GM18517 (cell line): Measurements from ENCODE around the gene NKD1.

ENCODE experiments used
- ATAC-seq: cut with Tn5 transposase; IDR thresholded peaks from one replicate; pipeline ENCODE4 v1.9.1; 2021; ENCODE audit warnings: mild to moderate bottlenecking, moderate library complexity; ENCODE audit not compliant: unreplicated experiment

NKD1 gene

GRCh38 chr16:50557046-50557445 is 8.8 kb downstream of the NKD1 start:
- ATAC-seq = no peak

GRCh38 chr16:50558913-50559312 is 10.7 kb downstream of the NKD1 start:
- no peak for ATAC-seq

- no peak for ATAC-seq
These were observed 11.1 kb downstream of the NKD1 start for GRCh38 chr16:50559342-50559741.

GRCh38 chr16:50559804-50560514 is 11.8 kb downstream of the NKD1 start:
- ATAC-seq = no peak

DNA sequence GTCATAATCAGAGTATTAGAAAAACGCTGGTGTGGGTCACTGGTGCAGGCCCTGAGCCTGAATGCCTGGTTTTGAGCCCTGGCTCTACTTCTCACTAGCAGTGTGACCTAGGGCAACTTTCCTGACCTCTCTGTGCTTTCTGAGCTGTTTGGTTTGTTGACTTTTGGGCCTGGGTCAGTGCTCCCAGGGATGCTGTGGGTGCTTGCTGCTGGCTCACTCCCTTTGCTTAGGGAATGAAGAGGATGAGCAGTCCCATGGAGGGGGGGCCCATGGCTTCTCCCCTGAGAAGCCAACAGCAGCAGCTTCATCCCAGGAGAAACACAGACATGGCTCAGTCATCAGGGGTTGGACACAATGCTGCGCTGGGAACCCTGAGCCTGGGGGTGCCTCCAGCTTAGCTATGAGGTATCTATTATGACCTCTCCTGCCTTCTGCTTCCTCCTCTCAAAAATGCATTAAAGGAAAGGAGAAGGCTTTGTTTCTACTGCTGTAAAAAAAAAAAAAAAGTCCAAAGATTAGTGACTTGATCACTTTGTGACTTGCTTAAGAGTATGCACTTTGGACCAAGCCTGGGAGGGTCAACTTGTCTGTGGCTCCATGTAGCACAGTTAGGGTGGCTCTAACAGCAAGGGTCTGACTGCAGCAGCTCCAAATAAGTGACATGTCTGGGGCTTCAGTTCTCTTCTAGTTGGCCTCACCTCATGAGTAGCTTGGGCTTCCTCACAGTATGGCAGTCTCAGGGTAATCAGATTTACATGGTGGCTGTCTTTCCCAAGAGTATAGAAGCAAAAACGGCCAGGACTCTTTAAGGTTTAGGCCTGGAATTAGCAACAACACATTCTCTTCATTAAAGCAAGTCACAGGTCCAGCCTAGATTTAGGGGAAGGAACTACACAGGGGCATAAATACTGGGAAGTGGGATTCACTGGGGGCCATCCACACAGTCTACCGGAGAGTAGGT is 13.0 kb downstream of the NKD1 start:
- no peak for ATAC-seq

DNA sequence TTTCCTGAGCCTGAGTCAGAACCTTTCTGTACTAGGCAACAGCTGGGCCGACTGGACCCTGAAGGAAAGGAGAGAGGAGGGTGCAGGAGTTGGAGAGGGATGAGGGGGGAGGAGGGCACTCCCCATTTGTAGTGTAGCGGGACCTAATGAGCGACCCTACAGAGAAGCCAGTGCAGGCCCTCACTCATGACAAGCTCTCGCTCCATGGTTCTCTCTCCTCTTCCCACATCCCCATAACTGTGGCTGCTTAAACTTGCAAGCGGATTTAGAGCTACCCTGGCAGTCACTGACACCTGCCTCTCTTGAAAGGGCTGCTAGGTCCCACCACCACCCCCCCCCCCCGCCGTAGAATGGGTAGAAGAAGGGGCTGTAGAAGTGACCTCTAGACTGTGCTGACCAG is 14.5 kb downstream of the NKD1 start:
- no peak for ATAC-seq

GRCh38 chr16:50563989-50564388 is 15.8 kb downstream of the NKD1 start:
- no peak for ATAC-seq

GRCh38 chr16:50565428-50565827 is 17.2 kb downstream of the NKD1 start:
- ATAC-seq = no peak

- no peak for ATAC-seq
These were observed 18.1 kb downstream of the NKD1 start for GRCh38 chr16:50566014-50566962.

DNA sequence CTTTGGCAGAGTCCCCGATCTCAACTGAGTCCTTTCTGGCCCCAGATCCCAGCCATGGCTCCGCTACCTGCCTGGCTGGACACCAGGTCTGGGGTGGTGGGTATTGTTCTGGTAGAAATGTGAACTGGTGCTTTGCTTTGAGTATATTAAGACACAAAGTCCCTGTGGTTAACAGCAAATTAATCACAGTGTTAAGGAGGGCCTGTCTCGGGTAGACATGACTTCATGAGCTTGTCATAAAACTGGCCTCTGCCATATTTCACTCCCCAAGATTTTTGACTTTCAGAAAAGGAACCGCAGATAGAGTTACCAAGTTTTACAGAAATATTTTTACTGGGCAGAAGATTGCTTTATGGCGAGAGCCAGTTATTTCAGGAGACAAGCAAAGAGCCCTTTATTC is 19.5 kb downstream of the NKD1 start:
- ATAC-seq = no peak

DNA sequence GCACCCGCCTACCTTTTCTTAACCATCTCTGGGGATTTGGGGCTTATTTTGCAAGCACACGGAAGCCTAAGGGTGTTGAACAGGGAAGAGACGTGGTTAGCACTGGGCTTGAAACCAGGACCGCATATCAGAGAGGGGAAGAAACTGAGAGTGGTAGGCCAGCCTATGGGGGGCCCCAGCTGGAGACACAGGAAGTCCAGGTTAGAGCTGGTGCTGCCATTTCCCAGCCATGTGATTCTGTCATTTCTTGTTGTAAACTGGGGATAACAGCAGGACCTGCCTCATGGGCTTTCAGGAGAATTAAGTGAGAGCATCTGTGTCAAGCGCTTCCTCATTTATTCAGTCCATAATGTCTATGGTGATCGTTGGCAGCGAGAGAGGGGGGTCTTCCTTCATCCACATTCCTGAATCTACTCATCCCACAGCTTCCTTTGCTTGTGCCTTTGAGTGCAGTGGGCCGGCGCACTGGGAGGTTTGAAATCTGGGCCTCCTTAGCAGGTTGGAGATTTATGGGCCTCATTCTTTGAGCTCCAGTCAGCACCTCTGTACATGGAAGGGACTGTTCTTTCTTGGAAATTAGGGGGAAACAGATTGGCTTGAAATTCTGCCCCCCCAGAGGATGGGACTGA is 20.1 kb downstream of the NKD1 start:
- no peak for ATAC-seq

DNA sequence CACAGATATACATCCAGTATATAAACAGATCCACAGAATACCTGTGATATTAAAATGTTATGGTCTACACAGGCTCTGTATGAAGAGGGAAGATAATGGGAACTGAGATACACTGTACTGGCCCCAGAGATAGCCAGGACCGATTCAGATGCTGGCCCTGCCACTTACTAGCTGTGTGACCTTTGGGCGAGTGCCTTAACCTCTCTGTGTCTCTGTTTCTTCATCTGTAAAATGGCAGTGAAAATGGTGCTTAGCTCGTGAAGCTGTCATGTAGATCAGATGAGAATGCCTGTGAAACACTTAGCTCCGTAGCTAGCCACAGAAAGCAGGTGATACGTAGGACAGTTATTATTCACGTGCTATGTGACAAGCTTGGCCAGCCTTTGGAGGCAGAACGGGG is 22.2 kb downstream of the NKD1 start:
- no peak for ATAC-seq

GRCh38 chr16:50570808-50571598 is 22.8 kb downstream of the NKD1 start:
- ATAC-seq = no peak

- ATAC-seq = no peak
These were observed 23.6 kb downstream of the NKD1 start for GRCh38 chr16:50571786-50572185.

DNA sequence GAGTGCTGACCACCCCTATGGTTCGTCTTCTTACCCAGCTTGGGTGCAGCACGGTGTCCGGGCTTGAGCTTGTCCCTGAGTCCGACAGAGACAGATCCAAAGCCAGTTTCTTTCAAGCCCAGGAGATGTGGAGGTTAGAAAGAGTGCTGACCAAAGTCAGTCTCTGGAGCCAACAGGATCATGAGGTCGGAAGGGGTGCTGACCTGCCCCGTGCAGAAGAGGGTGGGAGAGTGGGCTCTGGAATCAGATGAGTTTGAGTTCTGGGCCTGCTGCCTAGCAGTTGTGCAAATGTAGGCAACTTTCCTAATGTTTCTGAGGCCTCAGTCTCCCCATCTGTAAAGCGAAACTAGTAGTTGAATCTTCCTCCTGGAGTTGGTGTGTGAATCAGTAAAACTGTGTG is 24.5 kb downstream of the NKD1 start:
- no peak for ATAC-seq

DNA sequence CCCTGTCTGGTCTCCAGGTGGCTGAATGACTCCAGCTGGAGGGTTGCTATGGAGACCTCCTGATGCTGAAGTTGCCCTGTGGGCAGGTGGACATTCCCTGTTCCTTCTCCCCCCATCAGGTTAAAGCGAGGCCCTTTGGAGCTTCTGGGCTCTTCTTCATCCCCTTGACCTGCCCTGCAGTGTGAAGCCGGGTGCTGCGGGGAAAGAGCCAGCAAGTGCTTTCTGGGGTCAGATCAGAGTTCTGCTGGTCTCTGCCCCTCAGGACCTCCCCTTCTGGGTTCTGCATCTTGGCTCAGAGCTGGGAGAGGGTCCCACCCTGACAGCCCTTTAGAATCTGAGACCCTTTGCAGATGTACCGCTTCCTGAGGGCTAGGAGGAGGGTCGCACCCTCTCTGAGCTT is 25.1 kb downstream of the NKD1 start:
- ATAC-seq = no peak

- no peak for ATAC-seq
These were observed 25.9 kb downstream of the NKD1 start for GRCh38 chr16:50573947-50574744.

GRCh38 chr16:50574745-50575136 is 26.5 kb downstream of the NKD1 start:
- no peak for ATAC-seq

GRCh38 chr16:50575743-50576142 is 27.5 kb downstream of the NKD1 start:
- ATAC-seq = no peak
